Loucy (cell line): ENCODE results near the gene BLNK.

ENCODE experiments used
- CTCF ChIP-seq: fragments of 200-600 bp; sonication (generic); conservative IDR thresholded peaks from 2 replicates; pipeline ENCODE4 v1.5.1; 2014; ENCODE audit warnings: mild to moderate bottlenecking, antibody characterized with exemption, low read length
- EZH2phosphoT487 ChIP-seq: fragments of 200-600 bp; IDR thresholded peaks from 2 replicates; pipeline ENCODE4 v1.6.1; 2018; ENCODE audit warnings: antibody characterized with exemption, mild to moderate bottlenecking, moderate library complexity, borderline replicate concordance

- TF ChIP-seq CTCF (no peak), EZH2phosphoT487 (no peak)
Observed at GRCh38 chr10:96212911-96213310, 58.5 kb downstream of the BLNK start.
